LNCAP (cell line): ENCODE results near the gene EVC.

Source experiments
- CTCF ChIP-seq: fragments of 450-650 bp; IDR thresholded peaks from 2 replicates; pipeline ENCODE4 v1.5.1; 2017; ENCODE audit warnings: mild to moderate bottlenecking

EVC gene

GRCh38 chr4:5716391-5716790 is 5.4 kb downstream of the EVC start:
- no peak for TF ChIP-seq CTCF

GRCh38 chr4:5717449-5718158 is 6.6 kb downstream of the EVC start:
- TF ChIP-seq CTCF: no peak

GRCh38 chr4:5718411-5718810 is 7.4 kb downstream of the EVC start:
- TF ChIP-seq CTCF: no peak

- no peak for TF ChIP-seq CTCF
Measured at GRCh38 chr4:5719350-5720055, 8.5 kb downstream of the EVC start.

GRCh38 chr4:5720157-5720850 is 9.3 kb downstream of the EVC start:
- no peak for TF ChIP-seq CTCF

GRCh38 chr4:5720980-5721379 is 10.0 kb downstream of the EVC start:
- TF ChIP-seq CTCF: no peak

GRCh38 chr4:5721923-5722322 is 10.9 kb downstream of the EVC start:
- TF ChIP-seq CTCF: no peak
